Subcutaneous adipose tissue (tissue), 4 donors: ENCODE data around the gene C4A. TPM values are rescaled to one million over a fixed set of nuclear protein-coding genes. Genes with fewer than 3 reads are reported as not detected.

ENCODE experiments used
- CTCF ChIP-seq: fragments of 450-650 bp; IDR thresholded peaks from one replicate; pipeline ENCODE4 v1.5.1; 2016; ENCODE audit warnings: low read depth, mild to moderate bottlenecking, control low read depth, antibody characterized with exemption, moderate library complexity
- total RNA-seq, 4 donors: library from RNA; depleted of rRNA; stranded (reverse); fragments of >200 nt; gene quantifications; one replicate each; pipeline ENCODE4 v1.1.0, GENCODE V29; 2016

The C4A gene
- total RNA-seq, 4 donors from 2014 or later = 5.1 to 17.2 (median 13.5) TPM

DNA sequence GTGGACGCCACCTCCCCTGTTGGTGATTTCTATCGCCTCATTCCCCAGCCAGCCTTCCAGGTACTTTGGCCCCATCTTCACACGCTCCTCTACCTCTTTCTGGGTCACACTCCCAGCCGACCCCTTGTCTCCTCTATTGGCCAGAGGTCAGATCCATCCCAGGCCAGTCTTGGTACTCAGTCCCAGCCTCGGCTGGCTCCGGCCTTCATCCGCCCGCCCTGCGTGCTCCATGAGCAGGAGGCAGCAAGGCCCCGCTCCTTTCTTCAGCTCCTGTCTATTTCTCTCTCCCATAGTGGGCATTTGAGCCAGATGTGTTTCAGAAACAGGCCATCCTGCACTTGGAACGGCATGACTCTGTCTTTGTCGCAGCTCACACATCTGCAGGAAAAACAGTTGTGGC lies 20.2 kb upstream of the C4A start:
- TF ChIP-seq CTCF = no peak

DNA sequence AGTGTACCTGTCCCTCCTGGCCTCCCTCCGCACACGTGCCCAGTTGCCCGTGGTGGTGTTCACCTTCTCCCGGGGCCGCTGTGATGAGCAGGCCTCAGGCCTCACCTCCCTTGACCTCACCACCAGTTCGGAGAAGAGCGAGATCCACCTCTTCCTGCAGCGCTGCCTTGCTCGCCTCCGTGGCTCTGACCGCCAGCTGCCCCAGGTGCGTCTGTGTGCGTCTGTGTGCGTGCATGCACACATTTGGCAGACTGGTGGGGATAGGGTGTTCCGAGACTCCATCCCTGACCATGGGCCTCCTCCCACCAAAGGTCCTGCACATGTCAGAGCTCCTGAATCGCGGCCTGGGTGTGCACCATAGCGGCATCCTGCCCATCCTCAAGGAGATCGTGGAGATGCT lies 17.9 kb upstream of the C4A start:
- no peak for TF ChIP-seq CTCF

DNA sequence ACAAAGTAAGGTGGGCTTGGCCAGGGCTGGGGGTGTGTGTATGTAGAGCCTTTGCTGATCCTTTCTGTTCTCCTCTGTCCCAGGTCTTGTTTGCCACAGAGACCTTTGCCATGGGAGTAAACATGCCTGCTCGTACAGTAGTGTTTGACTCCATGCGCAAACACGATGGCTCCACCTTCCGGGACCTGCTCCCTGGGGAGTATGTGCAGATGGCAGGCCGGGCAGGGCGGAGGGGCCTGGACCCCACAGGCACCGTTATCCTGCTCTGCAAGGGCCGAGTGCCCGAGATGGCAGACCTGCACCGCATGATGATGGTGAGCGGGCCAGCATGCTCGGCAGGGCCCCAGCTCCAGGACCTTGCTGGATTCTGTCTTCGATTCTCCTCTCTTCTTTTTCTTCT lies 16.2 kb upstream of the C4A start:
- no peak for TF ChIP-seq CTCF

DNA sequence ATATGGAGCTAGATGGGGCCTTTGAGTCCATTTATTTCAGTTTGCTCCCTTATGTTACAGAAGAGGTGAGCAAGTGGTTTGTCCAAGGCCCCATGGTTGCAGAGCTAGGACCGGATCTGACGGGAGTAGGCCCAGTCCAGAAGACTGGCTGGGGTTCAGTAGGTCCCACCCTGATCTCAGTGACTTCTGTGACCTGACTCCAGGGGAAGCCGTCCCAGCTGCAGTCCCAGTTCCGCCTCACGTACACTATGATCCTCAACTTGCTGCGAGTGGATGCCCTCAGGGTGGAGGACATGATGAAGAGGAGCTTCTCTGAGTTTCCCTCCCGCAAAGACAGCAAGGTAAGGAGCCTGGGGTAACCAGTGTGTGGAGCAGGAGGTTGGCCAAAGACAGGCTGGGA lies 15.4 kb upstream of the C4A start:
- TF ChIP-seq CTCF = no peak

DNA sequence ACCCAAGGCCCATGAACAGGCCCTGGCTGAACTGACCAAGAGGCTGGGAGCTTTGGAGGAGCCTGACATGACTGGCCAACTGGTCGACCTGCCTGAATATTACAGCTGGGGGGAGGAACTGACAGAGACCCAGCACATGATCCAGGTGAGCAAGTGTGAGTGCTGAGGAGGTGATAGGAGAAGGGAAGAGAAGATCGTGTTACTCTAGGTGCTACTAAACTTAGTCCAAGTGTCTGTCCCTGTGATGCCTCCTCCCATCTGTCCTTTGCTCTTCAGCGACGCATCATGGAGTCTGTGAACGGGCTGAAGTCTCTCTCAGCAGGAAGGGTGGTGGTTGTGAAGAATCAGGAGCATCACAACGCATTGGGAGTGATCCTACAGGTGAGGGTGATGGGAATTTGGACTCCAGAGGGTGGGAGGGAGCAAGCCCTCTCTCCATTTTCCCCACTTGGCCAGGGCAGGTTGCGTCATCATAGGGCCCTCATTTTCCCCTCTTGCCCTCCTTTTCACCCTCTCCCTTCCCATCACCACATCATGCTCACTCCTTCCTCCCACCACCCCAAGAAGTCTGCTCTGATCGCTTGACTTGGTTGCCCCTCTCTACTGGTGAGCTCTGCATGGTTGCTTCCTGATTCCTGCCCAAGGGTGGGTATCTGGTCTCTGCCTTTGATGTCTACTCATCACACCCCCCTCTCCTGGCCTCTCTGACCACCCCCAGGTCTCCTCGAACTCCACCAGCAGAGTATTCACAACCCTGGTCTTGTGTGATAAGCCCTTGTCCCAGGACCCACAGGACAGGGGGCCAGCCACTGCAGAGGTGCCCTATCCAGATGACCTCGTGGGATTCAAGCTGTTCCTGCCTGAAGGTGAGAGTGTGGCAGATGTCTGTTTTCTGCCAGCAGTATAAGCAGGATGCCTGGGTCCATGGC lies 14.6 kb upstream of the C4A start:
- no peak for TF ChIP-seq CTCF

- no peak for TF ChIP-seq CTCF
Measured at GRCh38 chr6:31967926-31968320, 13.9 kb upstream of the C4A start.

DNA sequence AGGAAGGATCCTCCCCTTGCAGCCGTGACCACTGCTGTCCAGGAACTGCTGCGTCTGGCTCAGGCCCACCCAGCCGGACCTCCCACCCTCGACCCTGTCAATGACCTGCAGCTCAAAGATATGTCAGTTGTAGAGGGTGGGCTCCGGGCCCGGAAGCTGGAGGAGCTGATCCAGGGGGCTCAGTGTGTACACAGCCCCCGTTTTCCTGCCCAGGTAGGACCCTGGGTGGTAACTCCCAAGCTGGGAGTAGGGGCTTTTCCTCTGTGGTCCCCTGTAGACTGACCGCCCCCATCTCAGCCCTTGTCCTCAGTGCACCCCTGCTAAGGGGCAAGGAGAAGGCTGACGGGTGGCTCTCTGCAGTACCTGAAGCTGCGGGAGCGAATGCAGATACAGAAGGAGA lies 13.5 kb upstream of the C4A start:
- no peak for TF ChIP-seq CTCF
